HG03460 (cell line): ENCODE data around the gene SH3RF1.
A peak's percentile ranks its signal among the peaks of the same experiment; 100 is the strongest.

Source experiments
- ATAC-seq: cut with Tn5 transposase; IDR thresholded peaks from one replicate; pipeline ENCODE4 v1.9.1; 2021; ENCODE audit not compliant: unreplicated experiment

The SH3RF1 gene

DNA sequence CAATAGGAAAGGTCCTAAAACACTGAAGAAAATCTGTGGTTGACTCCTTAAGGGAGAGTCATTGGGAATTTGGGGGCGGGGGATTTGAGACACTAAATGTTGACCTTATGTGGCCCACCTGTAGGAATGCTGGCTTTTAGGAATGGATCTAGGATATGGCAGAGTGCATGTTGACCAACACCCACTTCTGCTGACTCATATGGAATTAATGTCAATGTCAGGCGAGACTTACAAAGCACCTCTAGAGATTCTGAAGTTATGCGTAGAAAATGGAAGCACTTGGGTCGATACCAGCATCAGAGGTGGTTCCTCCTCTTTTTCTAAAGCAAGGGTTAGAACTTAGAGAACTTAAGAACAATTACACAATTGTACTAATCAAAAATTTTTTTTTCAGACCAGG lies 160.1 kb downstream of the SH3RF1 start:
- ATAC-seq: no peak

GRCh38 chr4:169109035-169109675 lies 161.6 kb downstream of the SH3RF1 start:
- no peak for ATAC-seq

- ATAC-seq: no peak
Measured at GRCh38 chr4:169108303-169108702, 162.5 kb downstream of the SH3RF1 start.

- ATAC-seq: no peak
Measured at GRCh38 chr4:169107528-169107927, 163.2 kb downstream of the SH3RF1 start.

DNA sequence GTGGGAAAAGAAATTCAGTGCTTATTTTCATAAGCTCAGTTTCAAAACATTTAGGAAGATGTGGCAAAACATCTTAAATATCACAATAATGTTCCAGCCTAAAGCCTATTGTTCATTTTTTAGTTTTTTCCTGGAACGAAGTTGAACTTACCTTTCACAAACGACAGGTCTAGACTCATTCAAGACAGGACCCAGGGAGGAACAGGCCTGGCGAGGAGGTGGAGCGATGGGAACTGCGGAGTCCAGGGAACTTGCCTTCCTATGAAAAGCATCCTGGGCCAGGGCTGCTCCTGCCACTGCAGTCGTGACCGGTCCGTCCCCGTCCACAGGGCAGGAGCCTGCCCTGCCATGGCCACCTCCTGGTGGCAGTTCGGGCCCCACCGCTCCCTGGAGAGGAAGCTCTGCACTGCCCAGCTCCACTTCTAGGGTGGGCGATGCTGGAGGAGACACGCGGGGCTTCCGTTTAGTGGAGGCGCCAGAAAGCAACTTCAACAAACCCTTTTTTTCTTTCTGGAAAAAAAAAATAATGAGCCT lies 164.0 kb downstream of the SH3RF1 start:
- no peak for ATAC-seq

GRCh38 chr4:169105620-169106019 lies 165.1 kb downstream of the SH3RF1 start:
- ATAC-seq: no peak

- no peak for ATAC-seq
Measured at GRCh38 chr4:169103966-169104412, 166.8 kb downstream of the SH3RF1 start.

GRCh38 chr4:169102026-169102425 lies 168.7 kb downstream of the SH3RF1 start:
- no peak for ATAC-seq

DNA sequence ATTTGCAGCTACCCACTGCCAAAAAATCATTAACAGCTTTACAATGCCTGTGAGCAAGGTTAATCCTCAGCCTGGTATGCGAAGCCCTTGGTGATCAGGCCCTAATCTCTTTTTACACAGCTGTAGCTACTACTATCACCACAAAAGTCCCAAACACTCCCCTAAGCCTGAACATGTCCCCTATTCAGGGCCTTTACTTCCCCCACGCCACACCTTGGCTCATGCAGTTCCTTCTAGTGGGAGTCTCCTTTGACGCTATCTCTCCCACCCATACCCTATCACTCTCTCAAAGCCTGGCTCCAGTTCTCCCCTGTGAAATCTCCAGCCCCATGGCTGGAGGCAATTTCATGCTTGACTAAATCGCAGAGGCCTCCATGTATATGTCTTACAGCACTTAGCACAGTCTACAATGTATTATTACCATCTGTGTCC lies 170.1 kb downstream of the SH3RF1 start:
- ATAC-seq: no peak

GRCh38 chr4:169099771-169100180 lies 171.0 kb downstream of the SH3RF1 start:
- peak; percentile 57 for ATAC-seq

GRCh38 chr4:169098969-169099690 lies 171.6 kb downstream of the SH3RF1 start:
- no peak for ATAC-seq

DNA sequence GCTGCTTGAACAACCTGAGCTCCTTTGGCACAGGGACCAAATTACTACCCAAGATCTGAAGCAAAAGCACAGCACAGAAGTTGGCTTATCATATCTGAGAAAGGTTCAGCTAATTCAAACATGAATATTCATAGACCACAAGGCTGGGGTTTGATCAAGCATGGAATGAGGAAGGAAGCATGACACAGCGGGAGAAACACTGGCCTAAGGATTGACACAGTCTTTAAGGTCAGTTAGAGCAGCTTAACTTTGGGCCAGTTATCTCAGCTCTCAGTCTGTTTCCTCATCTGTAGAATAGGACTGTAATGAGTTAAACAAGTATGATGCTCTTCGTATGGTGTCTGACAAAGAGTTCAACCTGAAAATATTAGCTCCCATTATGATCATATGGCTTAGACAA lies 172.2 kb downstream of the SH3RF1 start:
- ATAC-seq: peak; percentile 38

DNA sequence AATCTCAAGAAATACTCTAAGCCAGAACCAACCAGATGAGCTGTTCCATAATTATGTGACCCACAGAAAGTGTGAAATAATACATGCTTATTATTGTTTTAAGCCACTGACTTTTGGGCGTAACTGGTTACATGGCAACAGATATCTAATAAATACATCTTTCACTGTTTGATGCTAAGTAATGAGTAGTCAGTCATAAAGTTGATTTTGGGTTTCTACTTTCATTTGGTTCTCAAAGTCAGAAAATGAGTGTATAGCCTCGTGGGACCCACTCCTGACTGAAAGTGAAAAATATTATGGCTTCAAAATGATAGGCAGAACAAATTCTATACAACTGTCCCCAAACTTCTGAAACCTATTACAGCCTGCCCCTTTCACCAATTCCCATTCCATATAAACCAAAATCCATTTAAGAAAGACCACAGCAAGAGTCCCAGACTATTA lies 172.7 kb downstream of the SH3RF1 start:
- ATAC-seq: peak; percentile 45

GRCh38 chr4:169096221-169096620 lies 174.5 kb downstream of the SH3RF1 start:
- no peak for ATAC-seq

DNA sequence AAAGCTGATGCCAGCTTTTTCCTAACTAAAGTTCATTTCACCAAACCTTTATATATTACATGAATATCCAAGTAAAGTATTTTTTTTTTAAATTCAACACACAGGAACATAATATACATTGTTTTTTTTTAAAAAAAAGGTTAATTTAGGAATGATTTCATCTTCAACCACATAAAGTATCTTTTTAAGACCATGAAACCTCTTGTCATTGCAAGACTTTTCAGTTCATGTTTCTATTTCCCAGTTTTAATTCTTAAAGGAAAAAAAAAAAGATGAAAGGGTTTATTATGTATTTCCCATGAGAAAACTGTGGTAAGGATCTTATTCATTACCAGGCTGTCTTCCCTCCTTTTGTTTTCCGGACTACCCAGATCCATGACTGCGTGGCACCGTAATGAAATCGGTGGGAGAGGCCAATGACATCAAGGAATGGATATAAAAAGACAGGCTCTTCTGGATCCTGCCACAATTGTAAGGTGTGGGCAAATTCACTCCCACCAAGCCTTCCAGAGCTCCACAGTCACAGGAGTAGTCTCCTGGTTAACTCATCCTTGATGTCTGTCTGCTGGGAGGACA lies 176.0 kb downstream of the SH3RF1 start:
- ATAC-seq: no peak

DNA sequence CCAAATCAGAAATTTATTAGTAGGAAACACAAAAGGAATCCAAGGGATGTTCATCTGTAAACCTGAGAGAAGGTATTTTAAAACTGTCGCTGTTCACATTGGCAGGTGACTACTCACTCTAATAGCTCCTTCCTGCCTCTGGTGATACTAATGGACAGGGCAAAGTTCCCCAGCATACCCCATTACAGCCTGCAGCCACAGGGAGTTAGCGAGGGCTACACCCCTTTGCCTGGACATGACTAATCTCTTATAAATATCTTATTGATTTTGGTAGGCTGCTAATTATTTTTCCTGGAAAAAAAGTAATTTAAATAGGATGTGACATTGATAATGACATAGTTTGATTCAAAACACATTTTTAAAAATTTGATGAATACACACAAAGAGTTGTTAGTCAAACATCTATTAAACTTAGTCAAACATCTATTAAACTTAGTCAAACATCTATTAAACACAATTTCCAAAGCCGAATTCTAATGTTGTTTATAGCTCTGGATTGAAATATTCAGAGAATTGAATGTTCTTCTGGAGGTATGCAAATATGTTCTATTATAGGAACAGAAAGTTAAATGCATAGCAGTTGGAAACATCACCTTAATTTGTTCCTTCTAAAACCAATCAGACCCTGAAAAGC lies 177.8 kb downstream of the SH3RF1 start:
- ATAC-seq: no peak

DNA sequence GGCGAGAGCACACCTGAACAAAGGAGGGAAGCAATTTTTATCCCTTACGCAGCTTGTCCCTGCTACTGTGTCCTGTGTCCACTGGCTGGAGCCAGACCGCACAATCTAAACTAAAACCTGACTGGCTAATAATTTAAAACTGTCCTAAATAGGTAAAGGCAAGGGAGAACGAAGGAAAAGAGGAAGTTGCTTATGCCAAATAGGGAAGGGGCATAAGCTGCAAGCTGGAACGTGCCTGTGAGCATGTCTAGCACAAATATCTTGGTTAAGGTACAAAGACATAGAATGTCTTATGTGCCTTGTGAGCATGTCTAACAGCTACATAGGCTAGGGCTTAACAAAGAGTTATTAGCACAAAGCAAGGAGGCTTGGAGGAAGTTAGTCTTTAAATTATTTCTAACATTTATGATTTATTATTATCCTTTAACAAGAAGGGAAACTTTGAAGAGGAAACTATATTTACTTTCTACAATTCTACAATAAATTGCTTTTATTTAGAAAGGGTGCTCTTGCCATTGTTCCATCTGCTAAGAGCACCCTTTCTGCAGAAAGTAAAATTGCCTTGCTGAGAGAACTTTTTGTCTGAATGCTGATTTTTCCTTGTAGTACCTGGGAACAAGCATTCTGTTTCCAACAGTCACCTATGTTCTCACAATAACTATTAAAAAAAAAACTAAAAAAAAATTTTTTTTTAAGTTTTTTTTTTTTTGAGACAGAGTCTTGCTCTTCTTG lies 180.1 kb downstream of the SH3RF1 start:
- ATAC-seq: no peak

DNA sequence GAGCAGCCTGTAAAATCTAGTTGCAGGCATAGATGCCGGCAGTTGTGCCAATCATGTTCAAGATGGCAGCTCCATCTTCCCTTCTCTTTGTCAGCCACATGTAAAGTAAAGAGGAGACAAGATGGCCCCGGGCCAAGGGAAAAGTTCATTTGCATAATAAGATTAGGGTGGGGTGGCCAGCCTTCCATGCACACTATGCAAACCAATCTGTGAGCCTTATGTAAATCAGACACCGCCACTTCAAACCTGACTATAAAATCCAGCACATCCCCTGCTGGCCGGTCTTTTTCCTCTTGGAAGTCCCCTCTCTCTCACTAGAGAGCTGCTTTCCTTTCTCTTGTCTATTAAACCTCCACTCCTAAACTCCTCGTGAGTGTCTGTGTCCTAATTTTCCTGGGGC lies 181.8 kb downstream of the SH3RF1 start:
- ATAC-seq: no peak

- no peak for ATAC-seq
Measured at GRCh38 chr4:169084954-169085353, 185.8 kb downstream of the SH3RF1 start.

- peak; percentile 1 for ATAC-seq
Measured at GRCh38 chr4:169080981-169081380, 189.8 kb downstream of the SH3RF1 start.
